NCI-H187 treated with DMSO at 0.1 percent for 48 hours (cell line): Measurements from ENCODE around the gene ATP4A.
A peak's percentile ranks its signal among the peaks of the same experiment; 100 is the strongest.
"Not testable (repeated sequence)": the region's sequence is repeated elsewhere in the genome, so short reads cannot be mapped to it uniquely, and the experiment has no call there.

ENCODE experiments used
- DNase-seq: peaks from one replicate; lab custom pipeline; 2025; lab: John Stamatoyannopoulos, UW

The ATP4A gene

GRCh38 chr19:35563207-35563829 lies at the start of gene ATP4A:
Gene ATP4A (minus strand): TSS chr19:35563658. CDS start chr19:35563629, 29 bp downstream.
- no peak for DNase-seq

- peak; percentile 89 for DNase-seq
Observed at GRCh38 chr19:35612559-35613321, 49.3 kb upstream of the ATP4A start, which contains the start of gene HAUS5. Gene HAUS5 (plus strand): TSS chr19:35612735. CDS start chr19:35612795, 60 bp downstream.

GRCh38 chr19:35612224-35612558 lies 48.7 kb upstream of the ATP4A start:
- DNase-seq = no peak

GRCh38 chr19:35609851-35610353 lies 46.4 kb upstream of the ATP4A start:
- DNase-seq = no peak

- DNase-seq = no peak
Observed at GRCh38 chr19:35608251-35608650, 44.8 kb upstream of the ATP4A start.

- no peak for DNase-seq
Observed at GRCh38 chr19:35607661-35608060, 44.2 kb upstream of the ATP4A start.

- not testable (repeated sequence) for DNase-seq
Observed at GRCh38 chr19:35607170-35607569, 43.7 kb upstream of the ATP4A start.

- not testable (repeated sequence) for DNase-seq
Observed at GRCh38 chr19:35604436-35604835, 41.0 kb upstream of the ATP4A start.

- no peak for DNase-seq
Observed at GRCh38 chr19:35601971-35602370, 38.5 kb upstream of the ATP4A start.

GRCh38 chr19:35596366-35596999 lies 33.0 kb upstream of the ATP4A start:
- DNase-seq = no peak

- DNase-seq = no peak
Observed at GRCh38 chr19:35595928-35596327, 32.5 kb upstream of the ATP4A start.

GRCh38 chr19:35595026-35595425 lies 31.6 kb upstream of the ATP4A start:
- not testable (repeated sequence) for DNase-seq

- no peak for DNase-seq
Observed at GRCh38 chr19:35592226-35592625, 28.8 kb upstream of the ATP4A start.

- no peak for DNase-seq
Observed at GRCh38 chr19:35590875-35591274, 27.4 kb upstream of the ATP4A start.

- no peak for DNase-seq
Observed at GRCh38 chr19:35587321-35587720, 23.9 kb upstream of the ATP4A start.

GRCh38 chr19:35585848-35586247 lies 22.4 kb upstream of the ATP4A start, which contains the start of gene PMIS2:
Gene PMIS2 (plus strand): TSS chr19:35586173. CDS start chr19:35586260, 87 bp downstream.
- no peak for DNase-seq

GRCh38 chr19:35582760-35583159 lies 19.3 kb upstream of the ATP4A start:
- DNase-seq = no peak

- no peak for DNase-seq
Observed at GRCh38 chr19:35578707-35579106, 15.2 kb upstream of the ATP4A start.

- DNase-seq = no peak
Observed at GRCh38 chr19:35577918-35578317, 14.5 kb upstream of the ATP4A start.

GRCh38 chr19:35571406-35571965 lies 8.0 kb upstream of the ATP4A start:
- DNase-seq = no peak

- DNase-seq = no peak
Observed at GRCh38 chr19:35569281-35569781, 5.9 kb upstream of the ATP4A start.

GRCh38 chr19:35566738-35567137 lies 3.3 kb upstream of the ATP4A start:
- no peak for DNase-seq
